Thyroid gland (tissue), 4 donors: ENCODE measurements around the gene PNPLA2.

Experiments
- POLR2A ChIP-seq, 2 donors: fragments of 450-650 bp; IDR thresholded peaks; one replicate each; pipeline ENCODE4 v1.6.1; 2017; ENCODE audit warnings: antibody characterized with exemption in 2 of 2, mild to moderate bottlenecking in 2 of 2, moderate library complexity in 1 of 2
- TF ChIP-seq, protein P1 (sequence below), 6 experiments: fragments of 200-600 bp in 3 of 6; fragments of 450-650 bp in 3 of 6; sonication (generic) in 3 of 6; IDR thresholded peaks; one replicate each; pipeline ENCODE4 v1.5.1; 2016 to 2019; ENCODE audit warnings: antibody characterized with exemption in 6 of 6, mild to moderate bottlenecking in 2 of 6, inconsistent platforms in 1 of 6, moderate library complexity in 1 of 6

DNA sequence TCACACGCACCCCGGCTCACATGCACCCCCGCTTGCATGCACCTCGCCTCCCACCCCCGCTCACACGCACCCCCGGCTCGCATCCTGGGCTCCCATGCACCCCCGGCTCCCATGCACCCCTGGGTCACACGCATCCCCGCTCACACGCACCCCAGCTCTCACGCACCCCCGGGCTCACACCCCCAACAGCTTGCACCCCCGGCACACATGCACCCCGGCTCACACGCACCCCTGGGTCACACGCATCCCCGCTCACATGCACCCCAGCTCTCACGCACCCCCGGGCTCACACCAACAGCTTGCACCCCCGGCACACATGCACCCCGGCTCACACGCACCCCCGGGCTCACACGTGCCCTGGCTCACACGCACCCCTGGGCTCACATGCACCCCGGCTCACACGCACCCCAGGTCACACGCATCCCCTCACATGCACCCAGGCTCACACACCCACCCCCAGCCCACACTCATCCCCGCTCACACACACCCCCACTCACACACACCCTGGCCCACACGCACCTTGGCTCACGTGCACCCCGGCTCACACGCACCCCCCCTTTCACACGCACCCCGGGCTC is 40.1 kb downstream of the PNPLA2 start:
- TF ChIP-seq POLR2A (IDR thresholded peaks at IDR 0.05) = no peak
- TF ChIP-seq, protein P1, sequence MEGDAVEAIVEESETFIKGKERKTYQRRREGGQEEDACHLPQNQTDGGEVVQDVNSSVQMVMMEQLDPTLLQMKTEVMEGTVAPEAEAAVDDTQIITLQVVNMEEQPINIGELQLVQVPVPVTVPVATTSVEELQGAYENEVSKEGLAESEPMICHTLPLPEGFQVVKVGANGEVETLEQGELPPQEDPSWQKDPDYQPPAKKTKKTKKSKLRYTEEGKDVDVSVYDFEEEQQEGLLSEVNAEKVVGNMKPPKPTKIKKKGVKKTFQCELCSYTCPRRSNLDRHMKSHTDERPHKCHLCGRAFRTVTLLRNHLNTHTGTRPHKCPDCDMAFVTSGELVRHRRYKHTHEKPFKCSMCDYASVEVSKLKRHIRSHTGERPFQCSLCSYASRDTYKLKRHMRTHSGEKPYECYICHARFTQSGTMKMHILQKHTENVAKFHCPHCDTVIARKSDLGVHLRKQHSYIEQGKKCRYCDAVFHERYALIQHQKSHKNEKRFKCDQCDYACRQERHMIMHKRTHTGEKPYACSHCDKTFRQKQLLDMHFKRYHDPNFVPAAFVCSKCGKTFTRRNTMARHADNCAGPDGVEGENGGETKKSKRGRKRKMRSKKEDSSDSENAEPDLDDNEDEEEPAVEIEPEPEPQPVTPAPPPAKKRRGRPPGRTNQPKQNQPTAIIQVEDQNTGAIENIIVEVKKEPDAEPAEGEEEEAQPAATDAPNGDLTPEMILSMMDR (IDR thresholded peaks at IDR 0.05) = no peak
